HG03378 (cell line): ENCODE results near the gene FEM1B.

Experiments
- ATAC-seq: cut with Tn5 transposase; IDR thresholded peaks from one replicate; pipeline ENCODE4 v1.9.1; 2021; ENCODE audit warnings: mild to moderate bottlenecking, moderate library complexity; ENCODE audit not compliant: unreplicated experiment

Gene FEM1B

GRCh38 chr15:68305420-68305871, 27.9 kb downstream of the FEM1B start:
- no peak for ATAC-seq

- ATAC-seq, result no peak
These were observed 29.8 kb downstream of the FEM1B start for GRCh38 chr15:68307131-68307928.

- ATAC-seq, result no peak
These were observed 31.5 kb downstream of the FEM1B start for GRCh38 chr15:68309024-68309423.

GRCh38 chr15:68310178-68310803, 32.7 kb downstream of the FEM1B start:
- ATAC-seq, result no peak

GRCh38 chr15:68310804-68311463, 33.4 kb downstream of the FEM1B start:
- ATAC-seq, result no peak

- no peak for ATAC-seq
These were observed 33.9 kb downstream of the FEM1B start for GRCh38 chr15:68311464-68311835.

- ATAC-seq, result no peak
These were observed 34.5 kb downstream of the FEM1B start for GRCh38 chr15:68311859-68312557.

- no peak for ATAC-seq
These were observed 35.2 kb downstream of the FEM1B start for GRCh38 chr15:68312701-68313204.

GRCh38 chr15:68313501-68314410, 36.2 kb downstream of the FEM1B start:
- ATAC-seq, result no peak

- no peak for ATAC-seq
These were observed 37.0 kb downstream of the FEM1B start for GRCh38 chr15:68314563-68314962.

GRCh38 chr15:68315035-68315434, 37.5 kb downstream of the FEM1B start:
- no peak for ATAC-seq

- ATAC-seq, result no peak
These were observed 38.0 kb downstream of the FEM1B start for GRCh38 chr15:68315495-68316031.

- ATAC-seq, result no peak
These were observed 38.7 kb downstream of the FEM1B start for GRCh38 chr15:68316061-68316804.

GRCh38 chr15:68317281-68318007, 39.9 kb downstream of the FEM1B start:
- no peak for ATAC-seq

GRCh38 chr15:68318008-68318835, 40.7 kb downstream of the FEM1B start:
- ATAC-seq, result no peak

GRCh38 chr15:68318931-68319909, 41.7 kb downstream of the FEM1B start:
- ATAC-seq, result no peak
